HG03196 (cell line): Measurements from ENCODE around the gene ABCA13.

ENCODE experiments used
- ATAC-seq: cut with Tn5 transposase; IDR thresholded peaks from one replicate; pipeline ENCODE4 v1.9.1; 2021; ENCODE audit not compliant: unreplicated experiment

Gene ABCA13

GRCh38 chr7:48505466-48505865, 334.2 kb downstream of the ABCA13 start:
- no peak for ATAC-seq

GRCh38 chr7:48506569-48506968, 335.3 kb downstream of the ABCA13 start:
- ATAC-seq, result no peak

- ATAC-seq, result no peak
Observed at GRCh38 chr7:48511080-48511479, 339.8 kb downstream of the ABCA13 start.

GRCh38 chr7:48512892-48513291, 341.6 kb downstream of the ABCA13 start:
- no peak for ATAC-seq

GRCh38 chr7:48515171-48515570, 343.9 kb downstream of the ABCA13 start:
- ATAC-seq, result no peak

- no peak for ATAC-seq
Observed at GRCh38 chr7:48518092-48518491, 346.8 kb downstream of the ABCA13 start.

- no peak for ATAC-seq
Observed at GRCh38 chr7:48522692-48523091, 351.4 kb downstream of the ABCA13 start.

GRCh38 chr7:48525736-48526732, 354.8 kb downstream of the ABCA13 start:
- ATAC-seq, result no peak

GRCh38 chr7:48528646-48529045, 357.4 kb downstream of the ABCA13 start:
- ATAC-seq, result no peak

GRCh38 chr7:48537561-48537960, 366.3 kb downstream of the ABCA13 start:
- no peak for ATAC-seq

- ATAC-seq, result no peak
Observed at GRCh38 chr7:48540746-48541145, 369.5 kb downstream of the ABCA13 start.

- ATAC-seq, result no peak
Observed at GRCh38 chr7:48548667-48549066, 377.4 kb downstream of the ABCA13 start.

GRCh38 chr7:48551652-48552051, 380.4 kb downstream of the ABCA13 start:
- no peak for ATAC-seq

GRCh38 chr7:48563334-48563733, 392.1 kb downstream of the ABCA13 start:
- no peak for ATAC-seq

- ATAC-seq, result no peak
Observed at GRCh38 chr7:48575516-48575915, 404.3 kb downstream of the ABCA13 start.

GRCh38 chr7:48587475-48587874, 416.2 kb downstream of the ABCA13 start:
- no peak for ATAC-seq

GRCh38 chr7:48594349-48594748, 423.1 kb downstream of the ABCA13 start:
- no peak for ATAC-seq

- no peak for ATAC-seq
Observed at GRCh38 chr7:48595756-48596155, 424.5 kb downstream of the ABCA13 start.

- ATAC-seq, result no peak
Observed at GRCh38 chr7:48610705-48611104, 439.4 kb downstream of the ABCA13 start.

GRCh38 chr7:48611993-48612392, 440.7 kb downstream of the ABCA13 start:
- ATAC-seq, result no peak

- no peak for ATAC-seq
Observed at GRCh38 chr7:48617508-48617907, 446.2 kb downstream of the ABCA13 start.

GRCh38 chr7:48617993-48618392, 446.7 kb downstream of the ABCA13 start:
- no peak for ATAC-seq

- ATAC-seq, result no peak
Observed at GRCh38 chr7:48621076-48621475, 449.8 kb downstream of the ABCA13 start.
